WERI-Rb-1 (cell line): ENCODE measurements around the gene RBBP6.
"Not testable (repeated sequence)": the region's sequence is repeated elsewhere in the genome, so short reads cannot be mapped to it uniquely, and the experiment has no call there.

Experiments
- DNase-seq: peaks from one replicate; pipeline ENCODE4 v3.0.0-alpha.2; 2020
- H3K27ac ChIP-seq: fragments of 250-450 bp; sonication (Bioruptor Pico); 2 replicates; pipeline ENCODE4 v1.5.1; 2020; ENCODE audit warnings: mild to moderate bottlenecking, moderate library complexity
- H3K27me3 ChIP-seq: fragments of 250-450 bp; sonication (Bioruptor Pico); 2 replicates; pipeline ENCODE4 v1.5.1; 2021; ENCODE audit warnings: mild to moderate bottlenecking, low read depth, moderate library complexity; ENCODE audit not compliant: insufficient read depth, severe bottlenecking
- H3K36me3 ChIP-seq: fragments of 250-450 bp; sonication (Bioruptor Pico); 2 replicates; pipeline ENCODE4 v1.5.1; 2020; ENCODE audit warnings: mild to moderate bottlenecking, moderate library complexity
- H3K4me3 ChIP-seq: 2 replicates; pipeline ENCODE4 v1.5.1; 2011; ENCODE audit warnings: low read depth, mild to moderate bottlenecking, control low read depth, low read length
- H3K9me3 ChIP-seq: fragments of 250-450 bp; sonication (Bioruptor Pico); 2 replicates; pipeline ENCODE4 v1.5.1; 2021; ENCODE audit warnings: mild to moderate bottlenecking, moderate library complexity; ENCODE audit not compliant: severe bottlenecking
- TF ChIP-seq, protein P1 (sequence below): IDR thresholded peaks from 2 replicates; pipeline ENCODE4 v1.5.1; 2011; ENCODE audit warnings: low read depth, mild to moderate bottlenecking, control low read depth, inconsistent platforms, low read length

The RBBP6 gene

DNA sequence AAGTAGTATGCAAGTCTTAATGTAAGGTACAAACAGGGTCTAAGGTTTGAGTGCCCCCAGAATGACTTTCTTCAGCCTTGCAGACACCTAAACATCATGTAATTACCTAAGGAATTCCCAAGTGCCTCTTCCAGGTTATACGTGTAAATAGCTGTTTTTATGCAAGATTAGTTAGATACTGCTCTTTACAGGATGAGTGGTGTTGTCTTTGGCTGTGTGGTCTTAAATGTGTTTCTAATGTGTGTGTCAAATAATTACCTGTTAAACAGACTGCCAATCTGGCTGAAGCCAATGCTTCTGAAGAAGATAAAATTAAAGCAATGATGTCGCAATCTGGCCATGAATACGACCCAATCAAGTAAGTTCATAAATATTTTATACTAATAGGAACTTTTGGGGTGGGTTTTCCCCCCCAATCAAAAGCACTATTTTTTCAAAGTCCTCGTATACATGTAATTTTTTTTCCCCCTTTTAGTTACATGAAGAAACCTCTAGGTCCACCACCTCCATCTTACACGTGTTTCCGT lies 16.0 kb downstream of the RBBP6 start:
- TF ChIP-seq, protein P1, sequence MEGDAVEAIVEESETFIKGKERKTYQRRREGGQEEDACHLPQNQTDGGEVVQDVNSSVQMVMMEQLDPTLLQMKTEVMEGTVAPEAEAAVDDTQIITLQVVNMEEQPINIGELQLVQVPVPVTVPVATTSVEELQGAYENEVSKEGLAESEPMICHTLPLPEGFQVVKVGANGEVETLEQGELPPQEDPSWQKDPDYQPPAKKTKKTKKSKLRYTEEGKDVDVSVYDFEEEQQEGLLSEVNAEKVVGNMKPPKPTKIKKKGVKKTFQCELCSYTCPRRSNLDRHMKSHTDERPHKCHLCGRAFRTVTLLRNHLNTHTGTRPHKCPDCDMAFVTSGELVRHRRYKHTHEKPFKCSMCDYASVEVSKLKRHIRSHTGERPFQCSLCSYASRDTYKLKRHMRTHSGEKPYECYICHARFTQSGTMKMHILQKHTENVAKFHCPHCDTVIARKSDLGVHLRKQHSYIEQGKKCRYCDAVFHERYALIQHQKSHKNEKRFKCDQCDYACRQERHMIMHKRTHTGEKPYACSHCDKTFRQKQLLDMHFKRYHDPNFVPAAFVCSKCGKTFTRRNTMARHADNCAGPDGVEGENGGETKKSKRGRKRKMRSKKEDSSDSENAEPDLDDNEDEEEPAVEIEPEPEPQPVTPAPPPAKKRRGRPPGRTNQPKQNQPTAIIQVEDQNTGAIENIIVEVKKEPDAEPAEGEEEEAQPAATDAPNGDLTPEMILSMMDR, result no peak
- peaks cover 68% of the 10 kb centered on the region for H3K36me3 ChIP-seq
- DNase-seq, result no peak
- H3K27ac ChIP-seq, result no peak overlapping the region
- no peaks in the 10 kb centered on the region for H3K27me3 ChIP-seq
- no peaks in the 10 kb centered on the region for H3K9me3 ChIP-seq
- H3K4me3 ChIP-seq, result no peak overlapping the region

DNA sequence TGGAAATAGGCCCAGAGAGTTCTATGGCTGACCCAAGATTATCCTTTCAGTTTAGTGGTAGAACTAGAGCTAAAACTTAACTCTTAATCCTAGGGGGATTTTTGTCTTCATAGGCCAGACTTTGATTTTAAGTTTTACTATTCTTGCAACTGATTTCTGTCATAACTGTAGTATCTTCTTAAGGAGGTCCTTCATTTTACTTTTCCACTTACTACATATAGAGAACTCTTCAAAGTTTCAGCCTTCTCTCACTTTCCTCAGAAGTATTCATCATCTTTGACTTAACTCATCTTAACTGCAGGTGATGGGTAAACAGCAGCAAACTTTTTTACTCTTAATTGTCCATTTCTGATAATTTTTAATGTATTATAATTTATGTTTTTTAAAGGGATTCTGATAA lies 23.4 kb downstream of the RBBP6 start:
- TF ChIP-seq, protein P1, result no peak
- DNase-seq, result no peak
- H3K36me3 ChIP-seq, result peaks cover 95% of the 10 kb centered on the region
- no peak overlapping the region for H3K4me3 ChIP-seq
- H3K27me3 ChIP-seq, result no peaks in the 10 kb centered on the region
- no peaks in the 10 kb centered on the region for H3K9me3 ChIP-seq
- no peak overlapping the region for H3K27ac ChIP-seq

DNA sequence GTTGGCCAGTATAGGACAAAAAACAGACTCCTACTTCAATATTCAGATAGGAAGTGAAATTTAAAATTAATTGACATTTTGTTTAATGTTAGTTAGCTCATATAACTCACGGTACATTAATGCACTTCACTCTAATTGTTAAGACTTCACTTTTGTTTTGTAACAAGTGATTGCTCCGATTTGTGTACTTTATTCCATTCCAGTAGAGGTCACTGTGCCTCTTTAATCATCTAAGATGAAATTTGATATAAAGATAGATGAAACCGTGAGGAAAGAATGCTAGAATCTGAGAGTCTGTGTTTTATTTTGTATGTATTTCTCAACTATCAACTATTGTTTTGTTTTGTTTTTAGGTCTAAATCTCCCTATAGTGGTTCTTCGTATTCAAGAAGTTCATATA lies 29.0 kb downstream of the RBBP6 start:
- Histone ChIP-seq H3K27ac (no peak overlapping the region), H3K27me3 (no peaks in the 10 kb centered on the region), H3K4me3 (no peak overlapping the region), H3K9me3 (peaks cover 2% of the 10 kb centered on the region), H3K36me3 (peaks cover 98% of the 10 kb centered on the region)
- TF ChIP-seq, protein P1, result no peak
- no peak for DNase-seq

DNA sequence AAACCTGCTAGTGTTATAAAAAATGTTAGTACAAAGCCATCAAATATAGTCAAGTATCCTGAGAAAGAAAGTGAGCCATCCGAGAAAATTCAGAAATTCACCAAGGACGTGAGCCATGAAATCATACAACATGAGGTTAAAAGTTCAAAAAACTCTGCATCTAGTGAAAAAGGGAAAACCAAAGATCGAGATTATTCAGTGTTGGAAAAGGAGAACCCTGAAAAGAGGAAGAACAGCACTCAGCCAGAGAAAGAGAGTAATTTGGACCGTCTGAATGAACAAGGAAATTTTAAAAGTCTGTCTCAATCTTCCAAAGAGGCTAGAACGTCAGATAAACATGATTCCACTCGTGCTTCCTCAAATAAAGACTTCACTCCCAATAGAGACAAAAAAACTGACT lies 31.7 kb downstream of the RBBP6 start:
- no peaks in the 10 kb centered on the region for H3K27me3 ChIP-seq
- peaks cover 71% of the 10 kb centered on the region for H3K36me3 ChIP-seq
- H3K27ac ChIP-seq, result no peak overlapping the region
- TF ChIP-seq, protein P1, result no peak
- no peak overlapping the region for H3K4me3 ChIP-seq
- DNase-seq, result no peak
- H3K9me3 ChIP-seq, result peaks cover 2% of the 10 kb centered on the region

DNA sequence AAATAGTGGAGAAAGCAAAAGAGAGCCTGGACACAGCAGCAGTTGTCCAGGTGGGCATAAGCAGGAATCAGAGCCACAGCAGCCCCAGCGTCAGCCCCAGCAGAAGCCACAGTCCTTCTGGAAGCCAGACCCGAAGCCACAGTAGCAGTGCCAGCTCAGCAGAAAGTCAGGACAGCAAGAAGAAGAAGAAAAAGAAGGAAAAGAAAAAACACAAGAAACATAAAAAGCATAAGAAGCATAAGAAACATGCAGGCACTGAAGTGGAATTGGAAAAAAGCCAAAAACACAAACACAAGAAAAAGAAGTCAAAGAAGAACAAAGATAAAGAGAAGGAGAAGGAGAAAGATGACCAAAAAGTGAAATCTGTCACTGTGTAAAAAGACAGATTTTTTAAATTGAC lies 32.7 kb downstream of the RBBP6 start:
- TF ChIP-seq, protein P1, result no peak
- peaks cover 2% of the 10 kb centered on the region for H3K9me3 ChIP-seq
- H3K36me3 ChIP-seq, result peaks cover 62% of the 10 kb centered on the region
- no peak overlapping the region for H3K27ac ChIP-seq
- H3K4me3 ChIP-seq, result no peak overlapping the region
- no peak for DNase-seq
- no peaks in the 10 kb centered on the region for H3K27me3 ChIP-seq

DNA sequence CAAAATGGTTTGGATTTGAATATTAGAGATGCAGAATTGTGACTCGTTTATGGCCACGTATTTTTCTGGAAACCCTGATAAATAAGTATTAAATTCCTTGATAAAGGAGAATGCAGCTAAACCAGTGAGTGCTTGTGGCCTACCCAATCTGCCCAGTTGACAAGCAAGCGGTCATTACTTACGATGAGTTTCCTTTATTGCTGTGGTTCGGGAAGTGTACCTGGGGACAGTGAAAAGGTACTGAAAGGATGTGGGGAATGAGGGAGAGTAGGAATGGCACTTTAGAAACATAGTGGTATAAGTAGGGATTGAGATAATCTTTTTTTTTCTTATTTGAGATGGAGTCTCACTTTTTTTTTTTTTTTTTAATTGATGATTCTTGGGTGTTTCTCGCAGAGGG lies 33.8 kb downstream of the RBBP6 start:
- H3K36me3 ChIP-seq, result peaks cover 51% of the 10 kb centered on the region
- no peaks in the 10 kb centered on the region for H3K27me3 ChIP-seq
- TF ChIP-seq, protein P1, result no peak
- DNase-seq, result no peak
- H3K4me3 ChIP-seq, result no peak overlapping the region
- peaks cover 2% of the 10 kb centered on the region for H3K9me3 ChIP-seq
- H3K27ac ChIP-seq, result no peak overlapping the region

- H3K27ac ChIP-seq, H3K4me3 ChIP-seq: not testable (repeated sequence)
- H3K36me3 ChIP-seq, result peaks cover 34% of the 10 kb centered on the region
These were observed 35.4 kb downstream of the RBBP6 start for GRCh38 chr16:24574515-24575485.

DNA sequence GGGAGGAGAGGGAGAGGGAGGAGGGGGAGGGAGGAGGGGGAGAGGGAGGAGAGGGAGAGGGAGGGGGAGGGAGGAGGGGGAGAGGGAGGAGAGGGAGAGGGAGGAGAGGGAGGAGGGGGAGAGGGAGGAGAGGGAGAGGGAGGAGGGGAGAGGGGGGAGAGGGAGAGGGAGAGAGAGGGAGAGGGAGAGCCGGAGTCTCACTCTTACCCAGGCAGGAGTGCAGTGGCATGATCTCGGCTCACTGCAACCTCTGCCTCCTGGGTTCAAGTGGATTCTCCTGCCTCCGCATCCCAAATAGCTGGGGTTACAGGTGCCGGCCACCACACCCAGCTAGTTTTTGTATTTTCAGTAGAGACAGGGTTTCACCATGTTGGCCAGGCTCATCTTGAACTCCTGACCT lies 36.4 kb downstream of the RBBP6 start:
- not testable (repeated sequence) for DNase-seq, H3K9me3 ChIP-seq, H3K4me3 ChIP-seq, H3K27ac ChIP-seq, H3K27me3 ChIP-seq
- peaks cover 24% of the 10 kb centered on the region for H3K36me3 ChIP-seq

More at GRCh38 chr16:24574515-24575485, 35.4 kb downstream of the RBBP6 start:
- DNase-seq, result peak; percentile 13
- not testable (repeated sequence) for H3K27me3 ChIP-seq, H3K9me3 ChIP-seq
